Fibroblast of lung (primary cell): ENCODE measurements around the gene TBC1D8.

Source experiments
- EZH2 ChIP-seq: IDR thresholded peaks from 2 replicates; pipeline ENCODE4 v1.5.1; 2012; ENCODE audit warnings: low read length, control low read depth, mild to moderate bottlenecking; ENCODE audit errors: missing control alignments
- TF ChIP-seq, protein P1 (sequence below), 2 donors: IDR thresholded peaks in 1 of 2; conservative IDR thresholded peaks in 1 of 2; 1 replicate in 1 of 2; 2 replicates in 1 of 2; pipeline ENCODE4 v1.5.1; 2011 to 2012; ENCODE audit warnings: low read length in 2 of 2, control low read depth in 1 of 2, inconsistent platforms in 1 of 2, low read depth in 1 of 2, mild to moderate bottlenecking in 1 of 2

DNA sequence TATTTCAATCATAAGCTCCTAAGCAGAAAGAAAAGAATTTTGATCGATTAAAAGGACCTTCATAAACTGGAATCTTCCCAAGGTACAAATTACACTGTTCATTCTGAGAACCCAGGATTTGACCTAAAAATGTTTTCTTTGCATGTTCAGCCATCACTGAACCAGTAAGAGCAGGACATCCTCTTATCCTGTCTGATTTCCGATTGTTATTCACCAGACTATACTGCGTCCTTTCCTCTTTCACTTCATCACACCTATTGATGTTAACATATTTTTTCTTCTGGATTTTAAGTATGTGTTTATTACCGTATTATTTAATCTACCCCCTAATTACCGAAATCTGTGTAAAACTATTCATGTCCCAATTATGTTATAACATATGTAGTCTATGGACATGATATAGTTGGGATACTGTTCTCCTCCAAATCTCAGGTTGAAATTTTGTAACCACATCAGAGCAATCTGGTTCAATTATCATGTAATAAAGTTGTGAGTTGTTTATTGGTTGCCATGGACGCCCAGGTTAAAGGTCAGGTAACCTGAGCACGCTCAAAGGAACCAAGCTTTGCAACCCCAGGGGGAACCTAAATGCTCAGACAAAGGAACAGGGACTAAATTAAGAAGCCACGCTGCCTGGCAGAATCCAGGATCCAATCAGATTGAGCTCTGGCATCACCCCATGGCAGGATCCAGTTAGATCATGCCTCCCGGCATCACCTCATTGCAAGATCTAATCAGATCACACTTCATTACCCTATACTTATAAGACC is 11.6 kb upstream of the TBC1D8 start:
- TF ChIP-seq, protein P1, sequence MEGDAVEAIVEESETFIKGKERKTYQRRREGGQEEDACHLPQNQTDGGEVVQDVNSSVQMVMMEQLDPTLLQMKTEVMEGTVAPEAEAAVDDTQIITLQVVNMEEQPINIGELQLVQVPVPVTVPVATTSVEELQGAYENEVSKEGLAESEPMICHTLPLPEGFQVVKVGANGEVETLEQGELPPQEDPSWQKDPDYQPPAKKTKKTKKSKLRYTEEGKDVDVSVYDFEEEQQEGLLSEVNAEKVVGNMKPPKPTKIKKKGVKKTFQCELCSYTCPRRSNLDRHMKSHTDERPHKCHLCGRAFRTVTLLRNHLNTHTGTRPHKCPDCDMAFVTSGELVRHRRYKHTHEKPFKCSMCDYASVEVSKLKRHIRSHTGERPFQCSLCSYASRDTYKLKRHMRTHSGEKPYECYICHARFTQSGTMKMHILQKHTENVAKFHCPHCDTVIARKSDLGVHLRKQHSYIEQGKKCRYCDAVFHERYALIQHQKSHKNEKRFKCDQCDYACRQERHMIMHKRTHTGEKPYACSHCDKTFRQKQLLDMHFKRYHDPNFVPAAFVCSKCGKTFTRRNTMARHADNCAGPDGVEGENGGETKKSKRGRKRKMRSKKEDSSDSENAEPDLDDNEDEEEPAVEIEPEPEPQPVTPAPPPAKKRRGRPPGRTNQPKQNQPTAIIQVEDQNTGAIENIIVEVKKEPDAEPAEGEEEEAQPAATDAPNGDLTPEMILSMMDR (conservative IDR thresholded peaks at IDR 0.05 in 1 of 2, IDR thresholded peaks at IDR 0.05 in 1 of 2; ENCODE audit: low read depth in 1 of 2, low read length in 2 of 2): no peak
- TF ChIP-seq EZH2: no peak
